B cell (primary cell): ENCODE data around the gene ATP1A4.

Experiments used
- EZH2 ChIP-seq: IDR thresholded peaks from 2 replicates; pipeline ENCODE4 v1.6.1; 2012; ENCODE audit warnings: borderline replicate concordance, low read depth, mild to moderate bottlenecking, moderate library complexity, low read length; ENCODE audit not compliant: insufficient read depth, poor library complexity, severe bottlenecking
- TF ChIP-seq, protein P1 (sequence below): fragments of 200-600 bp; IDR thresholded peaks from one replicate; pipeline ENCODE4 v1.8.0; 2022; ENCODE audit warnings: antibody characterized with exemption, mild to moderate bottlenecking

GRCh38 chr1:160227034-160227433, 75.6 kb downstream of the ATP1A4 start:
- TF ChIP-seq, protein P1, sequence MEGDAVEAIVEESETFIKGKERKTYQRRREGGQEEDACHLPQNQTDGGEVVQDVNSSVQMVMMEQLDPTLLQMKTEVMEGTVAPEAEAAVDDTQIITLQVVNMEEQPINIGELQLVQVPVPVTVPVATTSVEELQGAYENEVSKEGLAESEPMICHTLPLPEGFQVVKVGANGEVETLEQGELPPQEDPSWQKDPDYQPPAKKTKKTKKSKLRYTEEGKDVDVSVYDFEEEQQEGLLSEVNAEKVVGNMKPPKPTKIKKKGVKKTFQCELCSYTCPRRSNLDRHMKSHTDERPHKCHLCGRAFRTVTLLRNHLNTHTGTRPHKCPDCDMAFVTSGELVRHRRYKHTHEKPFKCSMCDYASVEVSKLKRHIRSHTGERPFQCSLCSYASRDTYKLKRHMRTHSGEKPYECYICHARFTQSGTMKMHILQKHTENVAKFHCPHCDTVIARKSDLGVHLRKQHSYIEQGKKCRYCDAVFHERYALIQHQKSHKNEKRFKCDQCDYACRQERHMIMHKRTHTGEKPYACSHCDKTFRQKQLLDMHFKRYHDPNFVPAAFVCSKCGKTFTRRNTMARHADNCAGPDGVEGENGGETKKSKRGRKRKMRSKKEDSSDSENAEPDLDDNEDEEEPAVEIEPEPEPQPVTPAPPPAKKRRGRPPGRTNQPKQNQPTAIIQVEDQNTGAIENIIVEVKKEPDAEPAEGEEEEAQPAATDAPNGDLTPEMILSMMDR, result no peak
- TF ChIP-seq EZH2, result no peak
